SU-DHL-6 (cell line): ENCODE measurements around the gene KCNT2.

ENCODE experiments used
- CTCF ChIP-seq: fragments of 200-600 bp; sonication (generic); IDR thresholded peaks from one replicate; pipeline ENCODE4 v1.5.1; 2017; ENCODE audit warnings: antibody characterized with exemption, mild to moderate bottlenecking, low read length, moderate library complexity; ENCODE audit not compliant: insufficient read depth, poor library complexity, severe bottlenecking
- EZH2phosphoT487 ChIP-seq: fragments of 200-600 bp; sonication (generic), shearing (Covaris generic); conservative IDR thresholded peaks from 2 replicates; pipeline ENCODE4 v1.6.1; 2018; ENCODE audit warnings: mild to moderate bottlenecking, antibody characterized with exemption, low read length, moderate library complexity, mixed read lengths

DNA sequence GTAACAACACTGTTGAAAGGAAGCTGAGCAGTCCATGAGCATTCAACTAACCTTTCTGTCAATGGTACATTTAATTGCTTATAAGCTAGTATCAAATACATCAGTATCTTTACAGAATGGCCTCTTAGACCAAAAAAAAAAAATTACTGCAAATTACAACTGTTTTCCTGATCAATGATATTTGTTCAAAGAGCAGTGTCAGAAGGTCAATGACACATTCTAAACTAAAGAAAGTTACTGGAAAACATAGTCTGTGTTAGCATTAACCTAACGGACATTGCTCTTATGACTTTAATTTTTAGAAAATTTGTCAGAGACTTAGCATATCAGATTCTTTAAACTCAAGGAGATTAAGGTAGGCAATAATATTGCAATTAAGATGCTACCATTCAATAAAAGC lies 162.5 kb downstream of the KCNT2 start:
- no peak for TF ChIP-seq CTCF
- TF ChIP-seq EZH2phosphoT487: no peak
